GM18517 (cell line): ENCODE results near the gene RNASE12.
"Not testable (repeated sequence)": the region's sequence is repeated elsewhere in the genome, so short reads cannot be mapped to it uniquely, and the experiment has no call there.

ENCODE experiments used
- ATAC-seq: cut with Tn5 transposase; IDR thresholded peaks from one replicate; pipeline ENCODE4 v1.9.1; 2021; ENCODE audit warnings: mild to moderate bottlenecking, moderate library complexity; ENCODE audit not compliant: unreplicated experiment

The RNASE12 gene

GRCh38 chr14:20583142-20583541 is 8.0 kb downstream of the RNASE12 start:
- ATAC-seq, result no peak

DNA sequence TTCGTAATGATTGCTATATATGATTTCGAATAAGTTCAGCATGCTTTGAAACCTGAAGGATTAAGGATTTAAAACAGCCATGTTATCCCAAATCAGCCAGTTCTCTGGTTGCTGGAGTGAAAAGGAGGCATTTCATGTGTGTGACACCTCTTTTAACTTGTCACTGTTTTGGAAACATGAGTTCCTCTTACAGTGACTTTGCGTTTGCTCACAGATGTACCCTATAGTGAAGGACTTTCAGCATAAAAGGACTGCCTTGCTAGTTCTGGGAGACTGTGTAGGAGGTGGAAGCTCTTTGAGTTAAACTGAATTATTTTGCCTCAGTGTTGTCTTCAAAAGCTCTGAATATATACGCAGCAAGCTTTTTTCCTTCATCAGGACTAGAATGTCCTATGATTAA is 10.9 kb downstream of the RNASE12 start:
- no peak for ATAC-seq

DNA sequence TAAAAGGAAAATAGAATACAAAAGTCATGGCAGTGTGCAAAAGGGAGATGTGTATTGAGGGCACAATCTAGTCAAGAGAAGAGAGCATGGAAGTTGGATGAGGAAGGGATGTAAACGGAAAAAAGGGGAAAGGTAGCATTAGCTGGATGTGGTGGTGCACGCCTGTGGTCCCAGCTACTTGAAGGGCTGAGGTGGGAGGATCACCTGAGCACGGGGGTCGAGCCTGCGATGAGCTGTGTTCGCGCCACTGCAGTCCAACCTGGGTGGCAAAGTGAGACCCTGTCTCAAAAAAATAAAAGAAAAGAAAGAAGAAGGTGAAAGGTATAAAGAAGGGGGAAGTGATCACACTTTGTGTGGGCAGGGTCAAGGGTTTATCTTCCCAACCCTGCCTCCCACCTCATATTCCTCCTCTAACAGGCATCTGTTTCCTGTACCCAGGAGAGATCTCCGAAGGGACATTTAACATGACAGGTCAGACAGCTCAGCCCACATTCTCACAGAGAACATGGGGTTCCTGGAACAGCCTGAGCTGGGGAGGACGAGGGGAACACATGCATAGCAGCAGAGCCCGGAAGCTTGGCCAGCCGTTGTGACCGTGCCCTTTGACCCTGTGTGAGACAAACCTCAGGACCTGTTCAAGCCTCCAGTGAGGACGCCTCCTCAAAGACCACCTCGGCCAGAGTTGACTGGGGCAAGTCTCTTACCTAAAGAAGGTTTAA is 12.2 kb downstream of the RNASE12 start:
- ATAC-seq, result no peak

DNA sequence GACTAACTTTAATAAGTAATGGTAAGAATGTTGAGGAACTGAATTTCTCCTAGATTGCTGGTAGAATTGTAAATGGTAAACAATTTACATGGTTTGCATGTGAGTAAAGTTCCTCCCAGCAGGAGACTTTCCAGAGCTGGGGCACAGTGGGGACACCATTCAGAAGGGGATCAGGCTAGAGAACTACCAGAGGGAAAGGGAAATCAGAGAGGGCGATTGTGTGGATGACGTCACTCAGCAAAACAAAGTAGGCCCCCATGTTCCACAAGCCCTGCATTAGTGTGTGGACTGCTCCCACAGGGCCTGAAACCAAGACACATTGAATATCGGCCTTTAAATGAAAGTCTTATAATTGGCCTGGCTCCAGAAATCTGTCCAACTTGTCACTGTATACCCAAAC is 12.9 kb downstream of the RNASE12 start:
- no peak for ATAC-seq

DNA sequence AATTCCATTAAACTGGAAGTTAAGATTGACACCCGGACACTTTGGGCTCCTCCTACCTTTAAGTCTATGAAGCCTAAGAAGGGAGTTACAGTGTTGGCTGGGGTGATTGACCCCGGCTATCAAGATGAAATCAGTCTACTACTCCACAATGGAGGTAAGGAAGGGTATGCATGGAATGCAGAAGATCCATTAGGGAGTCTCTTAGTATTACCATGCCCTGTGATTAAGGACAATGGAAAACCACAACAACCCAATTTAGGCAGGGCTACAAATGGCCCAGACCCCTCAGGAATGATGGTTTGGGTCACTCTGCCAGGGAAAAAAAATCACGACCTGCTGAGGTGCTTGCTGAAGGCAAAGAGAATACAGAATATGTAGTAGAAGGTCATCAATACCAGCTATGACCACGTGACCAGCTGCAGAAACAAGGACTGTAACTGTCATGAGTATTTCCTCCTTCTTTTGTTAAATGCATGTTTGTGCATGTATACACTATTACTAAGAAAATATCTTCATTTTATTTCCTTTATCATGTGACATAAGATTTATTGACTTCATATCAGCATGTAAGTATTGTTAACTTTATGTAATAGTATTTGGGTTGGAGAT is 18.7 kb downstream of the RNASE12 start:
- not testable (repeated sequence) for ATAC-seq

DNA sequence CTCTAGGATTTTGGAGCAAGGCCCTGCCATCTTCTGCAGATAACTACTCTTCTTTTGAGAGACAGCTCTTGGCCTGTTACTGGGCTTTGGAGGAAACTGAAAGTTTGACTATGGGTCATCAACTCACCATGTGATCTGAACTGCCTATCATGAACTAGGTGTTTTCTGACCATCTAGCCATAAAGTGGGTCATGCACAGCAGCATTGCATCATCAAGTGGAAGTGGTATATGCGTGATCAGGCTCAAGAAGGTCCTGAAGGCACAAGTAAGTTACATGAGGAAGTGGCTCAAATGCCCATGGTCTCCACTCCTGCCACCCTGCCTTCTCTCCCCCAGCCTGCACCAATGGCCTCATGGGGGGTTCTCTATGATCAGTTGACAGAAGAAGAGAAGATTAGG is 20.5 kb downstream of the RNASE12 start:
- ATAC-seq, result not testable (repeated sequence)

DNA sequence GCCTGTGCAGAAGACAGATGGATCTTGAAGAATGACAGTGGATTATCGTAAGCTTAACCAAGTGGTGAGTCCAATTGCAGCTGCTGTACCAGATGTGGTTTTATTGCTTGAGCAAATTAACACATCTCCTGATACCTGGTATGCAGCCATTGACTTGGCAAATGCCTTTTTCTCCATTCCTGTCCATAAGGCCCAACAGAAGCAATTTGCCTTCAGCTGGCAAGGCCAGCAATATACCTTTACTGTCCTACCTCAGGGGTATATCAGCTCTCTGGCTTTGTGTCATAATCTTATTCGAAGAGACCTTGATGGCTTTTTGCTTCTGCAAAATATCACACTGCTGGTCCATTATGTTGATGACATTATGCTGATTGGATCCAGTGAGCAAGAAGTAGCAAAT is 21.3 kb downstream of the RNASE12 start:
- not testable (repeated sequence) for ATAC-seq

- ATAC-seq, result no peak
Observed at GRCh38 chr14:20569066-20569465, 22.1 kb downstream of the RNASE12 start.

- ATAC-seq, result no peak
Observed at GRCh38 chr14:20568393-20568792, 22.8 kb downstream of the RNASE12 start.

- ATAC-seq, result not testable (repeated sequence)
Observed at GRCh38 chr14:20567199-20567598, 24.0 kb downstream of the RNASE12 start.

GRCh38 chr14:20564501-20564997 is 26.6 kb downstream of the RNASE12 start:
- ATAC-seq, result no peak

GRCh38 chr14:20563971-20564370 is 27.2 kb downstream of the RNASE12 start:
- ATAC-seq, result no peak

DNA sequence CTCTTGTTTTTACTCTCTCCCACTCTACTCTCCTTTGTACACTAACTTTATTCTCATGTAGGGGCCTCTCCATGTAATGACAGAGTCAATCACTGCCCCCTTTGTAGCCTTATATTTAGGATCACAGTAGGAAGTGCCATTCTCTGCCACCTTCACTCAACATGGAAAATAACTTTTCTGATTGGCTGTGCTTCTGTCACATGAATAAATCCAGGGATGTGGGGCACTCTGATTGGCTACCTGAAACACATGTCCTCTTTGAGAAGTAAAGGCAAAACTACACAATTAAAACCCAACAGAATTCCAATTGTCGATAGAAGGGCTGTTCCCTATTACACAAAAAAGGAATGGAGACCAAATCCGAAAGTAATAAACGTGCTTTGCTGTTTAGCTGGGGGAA is 30.2 kb downstream of the RNASE12 start, which contains the start of gene RNASE9:
Gene RNASE9, minus strand, starts transcription at position 87 of the 400 bp plus-strand sequence.
- ATAC-seq, result no peak

- no peak for ATAC-seq
Observed at GRCh38 chr14:20559461-20559904, 31.7 kb downstream of the RNASE12 start.

GRCh38 chr14:20557212-20557542 is 34.0 kb downstream of the RNASE12 start:
- no peak for ATAC-seq

DNA sequence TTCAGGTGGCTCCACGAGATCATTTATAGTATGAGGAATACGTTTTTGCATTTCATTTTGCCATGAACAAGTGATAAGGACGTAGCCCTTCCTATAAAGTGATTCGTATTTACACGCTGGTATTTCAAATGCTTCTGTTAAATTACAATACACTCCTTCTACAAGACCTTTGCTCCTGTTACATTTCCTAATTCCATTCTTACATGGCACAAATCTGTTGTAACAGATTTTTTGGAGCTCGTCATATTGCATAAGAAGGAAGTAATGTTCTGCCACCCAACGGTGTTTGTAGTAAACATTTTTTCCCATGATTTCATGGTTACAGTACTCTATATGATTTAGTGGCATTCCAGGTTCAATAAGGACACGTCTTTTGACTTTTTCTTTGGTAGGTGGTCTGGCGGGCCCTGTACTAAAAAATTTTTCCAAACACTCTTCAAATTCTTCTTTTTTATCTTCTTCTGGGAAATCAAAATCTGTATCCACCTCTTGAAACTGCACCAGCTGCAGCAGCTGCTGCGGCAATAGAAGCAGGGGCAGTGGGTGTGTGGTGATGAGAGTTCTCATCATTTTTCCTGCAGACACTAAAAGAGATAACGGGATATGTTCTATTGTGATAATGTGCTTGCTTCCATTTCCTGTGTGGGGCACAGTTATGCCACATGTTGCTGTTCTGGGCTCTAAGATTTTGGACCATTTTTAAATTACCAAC is 34.5 kb downstream of the RNASE12 start:
- no peak for ATAC-seq

- ATAC-seq, result no peak
Observed at GRCh38 chr14:20555845-20556244, 35.3 kb downstream of the RNASE12 start.

- no peak for ATAC-seq
Observed at GRCh38 chr14:20553024-20553423, 38.2 kb downstream of the RNASE12 start.

GRCh38 chr14:20551606-20552005 is 39.6 kb downstream of the RNASE12 start:
- ATAC-seq, result no peak

DNA sequence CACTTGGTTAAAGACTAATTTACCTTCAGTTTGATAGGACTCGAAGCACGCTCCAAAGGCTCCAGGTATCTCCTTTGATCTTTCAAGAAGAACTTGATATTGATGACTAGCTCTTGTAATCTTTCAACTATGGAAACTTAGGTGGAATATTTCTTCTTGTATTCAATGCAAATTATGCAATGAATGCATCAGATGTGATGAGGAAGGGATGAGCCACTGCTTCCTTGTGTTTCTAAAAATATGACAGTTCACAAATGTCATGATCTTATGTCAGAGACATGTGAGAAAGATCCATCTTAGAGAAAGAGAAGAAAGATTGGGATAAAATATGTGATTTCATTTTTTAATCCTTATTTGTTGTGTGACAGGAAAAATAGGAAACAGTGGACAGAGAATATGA is 40.2 kb downstream of the RNASE12 start:
- ATAC-seq, result no peak

GRCh38 chr14:20548414-20549158 is 42.6 kb downstream of the RNASE12 start:
- no peak for ATAC-seq
